Measurements from ENCODE around the gene ABCC3. TPM values are rescaled to one million over a fixed set of nuclear protein-coding genes. Genes with fewer than 3 reads are reported as not detected.

Gene ABCC3
- polyA plus RNA-seq, 3 donors = 3.0 to 25.1 (median 8.1) TPM

DNA sequence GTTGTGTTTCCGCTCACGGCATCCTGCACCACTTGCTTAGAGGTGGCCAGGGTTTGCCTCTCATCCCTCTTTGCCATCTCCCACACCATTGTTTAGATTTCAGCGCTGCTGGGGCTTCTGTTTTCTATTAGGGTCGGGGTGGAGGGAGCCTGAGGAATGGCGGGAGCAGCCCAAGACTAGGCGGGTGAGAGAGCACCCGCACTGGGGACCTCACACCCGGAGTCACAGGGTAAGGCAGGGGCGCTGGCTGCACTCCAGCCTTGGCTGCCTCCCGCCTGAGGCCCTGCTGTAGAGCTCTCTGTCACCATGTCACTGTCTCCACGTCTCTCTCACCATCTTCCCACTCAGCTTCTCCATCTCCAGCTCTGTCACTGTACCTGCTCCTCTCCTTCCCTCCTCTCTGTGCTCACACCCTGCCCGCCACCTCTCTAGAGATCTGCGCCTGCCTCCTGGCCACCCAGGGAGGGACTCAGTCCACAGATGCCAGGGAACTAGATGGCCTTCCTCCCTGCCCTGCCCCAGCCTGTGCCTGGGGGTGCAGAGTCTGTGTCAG, 32.8 kb upstream of the ABCC3 start:
- 73 to 84% (median 80%) methylated on average over 11 to 13 of the region's 13 CpGs for WGBS, 3 donors
- H3K27ac ChIP-seq (ENCODE audit: low read depth, low read length) = no peak overlapping the region

DNA sequence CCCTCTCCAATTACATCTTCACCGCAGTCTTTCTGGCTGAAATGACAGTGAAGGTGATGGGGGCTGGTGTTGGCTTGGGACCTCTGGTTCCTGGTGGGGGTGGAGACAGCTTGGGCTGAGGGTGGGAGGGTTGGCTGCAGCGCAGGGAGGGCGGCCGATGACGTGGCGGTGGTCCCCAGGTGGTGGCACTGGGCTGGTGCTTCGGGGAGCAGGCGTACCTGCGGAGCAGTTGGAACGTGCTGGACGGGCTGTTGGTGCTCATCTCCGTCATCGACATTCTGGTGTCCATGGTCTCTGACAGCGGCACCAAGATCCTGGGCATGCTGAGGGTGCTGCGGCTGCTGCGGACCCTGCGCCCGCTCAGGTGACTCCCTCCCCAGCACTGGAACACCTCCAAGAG, 31.8 kb upstream of the ABCC3 start:
- WGBS, 3 donors = 79 to 95% (median 90%) methylated on average over 16 to 18 of the region's 18 CpGs

DNA sequence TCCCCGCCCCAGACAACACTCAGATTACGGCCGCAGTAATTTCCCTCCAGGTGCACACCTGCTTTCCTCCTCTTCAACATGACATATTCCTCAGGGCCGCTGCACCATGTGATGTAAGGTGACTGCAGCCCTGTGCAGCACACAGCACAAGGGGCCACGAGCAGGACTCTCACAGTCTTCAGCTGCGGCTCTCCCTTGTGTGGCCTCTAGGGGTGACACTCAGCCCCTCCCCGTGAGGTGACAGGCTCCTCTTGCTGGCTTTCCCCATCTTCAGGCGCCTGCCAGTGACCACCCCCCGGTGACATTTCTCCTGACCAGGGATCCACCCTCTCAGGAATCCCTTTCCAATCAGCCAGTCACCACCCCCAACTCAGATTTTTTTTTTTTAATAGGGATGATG, 31.3 kb upstream of the ABCC3 start:
- no peak overlapping the region for H3K27ac ChIP-seq (ENCODE audit: low read depth, low read length)
- 48 to 74% (median 72%) methylated on average over 9 of the region's 9 CpGs for WGBS, 3 donors

More for the DNA sequence above, 31.8 kb upstream of the ABCC3 start:
- H3K27ac ChIP-seq (ENCODE audit: low read depth, low read length) = no peak overlapping the region

DNA sequence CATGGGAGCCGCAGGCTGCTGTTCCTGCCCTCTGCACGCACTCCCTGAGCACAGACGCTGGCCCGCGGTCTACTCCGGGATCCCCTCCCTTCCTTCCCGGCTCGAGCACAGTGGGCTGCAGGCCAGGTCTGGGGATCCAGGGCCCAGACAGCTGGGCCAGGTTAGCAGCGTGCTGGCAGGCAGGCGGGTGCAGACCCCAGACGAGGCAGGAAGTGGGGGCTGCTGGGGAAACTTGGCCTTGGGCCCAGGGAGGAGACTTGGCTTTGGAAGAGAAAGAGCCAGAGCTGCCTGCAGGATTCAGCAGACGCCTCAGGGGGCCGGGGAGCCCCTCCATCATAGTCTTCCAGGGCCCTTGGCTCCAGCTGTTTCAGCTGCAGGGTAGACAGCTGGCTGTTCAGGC, 30.2 kb upstream of the ABCC3 start:
- H3K27ac ChIP-seq (ENCODE audit: low read depth, low read length) = no peak overlapping the region
- 8 to 31% (median 12%) methylated on average over 11 to 13 of the region's 13 CpGs for WGBS, 3 donors

DNA sequence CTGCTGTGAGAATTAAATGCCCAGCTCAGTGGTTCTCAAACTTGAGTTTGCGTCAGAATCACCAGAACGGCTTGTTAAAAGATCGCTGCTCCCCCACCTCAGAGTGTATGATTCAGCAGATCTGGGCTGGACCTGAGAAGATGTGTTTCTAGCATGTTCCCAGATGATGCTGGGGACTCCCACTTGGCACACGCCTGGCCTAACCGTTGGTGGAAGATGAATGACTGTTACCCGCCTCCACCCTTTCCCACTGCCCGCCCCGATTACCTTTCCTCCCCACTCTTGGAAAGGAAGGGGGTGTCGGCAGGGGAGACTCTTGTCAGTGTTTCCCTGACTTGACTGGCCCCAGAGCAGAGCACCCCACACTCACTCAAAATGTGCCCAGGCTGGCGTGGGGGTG, 29.3 kb upstream of the ABCC3 start:
- WGBS, 3 donors = 49 to 73% (median 52%) methylated on average over 10 of the region's 10 CpGs
- no peak overlapping the region for H3K27ac ChIP-seq (ENCODE audit: low read depth, low read length)

DNA sequence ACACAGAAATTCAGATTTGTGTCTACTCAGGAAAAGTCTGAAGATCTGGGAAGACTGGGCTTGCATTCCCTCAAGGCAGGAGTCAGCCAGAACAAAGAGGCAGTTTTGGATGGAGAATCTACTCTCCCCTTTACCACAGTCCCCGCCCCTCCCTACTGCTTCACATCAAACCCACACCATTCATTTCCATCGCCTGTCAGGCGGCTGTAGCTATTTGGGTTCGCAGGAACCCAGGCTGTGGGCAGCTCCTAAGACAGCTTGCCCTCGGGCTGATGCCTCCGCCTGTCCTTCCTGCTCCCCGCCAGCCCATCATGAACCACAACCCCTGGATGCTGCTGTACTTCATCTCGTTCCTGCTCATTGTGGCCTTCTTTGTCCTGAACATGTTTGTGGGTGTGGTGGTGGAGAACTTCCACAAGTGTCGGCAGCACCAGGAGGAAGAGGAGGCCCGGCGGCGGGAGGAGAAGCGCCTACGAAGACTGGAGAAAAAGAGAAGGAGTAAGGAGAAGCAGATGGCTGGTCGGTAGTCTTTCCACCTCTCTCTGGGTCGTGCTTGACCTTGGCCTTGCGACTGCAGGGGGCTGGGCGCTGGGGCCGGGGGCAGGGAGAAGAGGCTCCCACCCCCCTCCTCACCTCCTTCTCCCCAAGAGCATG, 27.0 kb upstream of the ABCC3 start:
- no peak overlapping the region for H3K27ac ChIP-seq (ENCODE audit: low read depth, low read length)
- WGBS, 3 donors = 84 to 86% (median 86%) methylated on average over 18 to 19 of the region's 19 CpGs

DNA sequence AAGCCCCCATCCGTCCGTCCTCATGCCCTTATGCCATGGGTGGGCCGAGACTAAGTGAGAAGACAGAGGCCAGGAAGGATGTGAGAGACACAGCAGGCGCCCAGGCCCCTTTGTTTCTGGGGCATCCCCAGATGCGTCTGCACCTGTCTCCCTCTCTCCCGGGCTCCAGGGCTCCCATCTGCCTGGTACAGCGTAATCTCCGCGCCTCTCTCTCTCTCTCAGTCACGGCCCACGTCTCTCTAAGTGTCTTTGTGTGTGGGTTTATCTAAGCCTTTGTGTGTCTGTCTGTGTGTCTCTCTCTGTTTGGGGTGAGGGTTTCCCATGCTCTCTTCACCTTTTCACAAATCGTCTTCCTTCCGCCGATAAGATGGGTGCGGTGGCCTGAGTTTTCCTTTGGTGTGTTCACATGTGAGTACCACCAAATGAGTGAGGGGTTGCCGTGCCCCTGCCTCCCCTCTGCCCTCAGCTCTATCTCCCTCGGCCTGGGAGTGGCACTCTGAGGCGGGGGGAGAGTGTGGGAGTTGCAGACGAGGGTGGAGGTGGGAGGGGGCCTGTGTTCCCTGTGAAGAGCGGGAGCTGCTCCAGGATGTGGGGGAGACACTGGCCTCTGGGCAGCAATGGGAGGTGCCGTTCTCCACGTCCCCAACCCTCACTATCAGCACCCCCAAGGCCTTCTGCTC, 25.8 kb upstream of the ABCC3 start:
- H3K27ac ChIP-seq (ENCODE audit: low read depth, low read length) = no peak overlapping the region
- WGBS, 3 donors = 78 to 80% (median 79%) methylated on average over 22 of the region's 22 CpGs

DNA sequence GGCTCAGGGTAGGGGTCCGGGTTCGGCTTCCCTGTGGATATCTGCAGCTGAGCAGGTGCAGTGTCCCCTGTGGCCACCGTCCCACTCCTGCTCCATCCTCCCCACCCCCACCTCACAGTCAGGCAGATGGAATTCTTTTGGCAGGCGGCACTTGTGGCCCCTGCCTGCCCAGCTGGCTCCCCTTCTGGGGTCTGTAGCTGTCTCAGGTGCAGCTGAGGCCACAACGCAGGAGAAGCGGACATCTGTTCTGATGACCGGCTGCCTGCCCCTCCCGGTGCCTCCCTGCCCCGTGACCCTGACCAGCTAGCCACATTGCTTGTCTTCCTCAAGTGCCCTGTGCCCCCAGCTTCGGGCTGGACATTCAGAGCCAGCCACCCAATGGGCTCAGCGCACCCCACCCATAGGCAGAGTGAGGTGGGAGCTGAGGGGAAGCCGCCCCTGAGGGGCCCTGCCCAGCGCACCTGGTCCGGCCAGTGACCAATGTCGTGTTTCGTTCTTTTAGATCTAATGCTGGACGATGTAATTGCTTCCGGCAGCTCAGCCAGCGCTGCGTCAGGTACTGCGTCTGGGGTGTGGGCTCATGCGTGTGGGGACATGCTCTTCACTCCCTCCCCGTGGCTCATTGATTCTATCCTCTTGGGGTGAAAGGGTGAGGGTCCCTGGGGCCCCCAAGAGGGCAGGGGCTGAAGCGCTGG, 25.2 kb upstream of the ABCC3 start:
- WGBS, 3 donors = 84 to 92% (median 88%) methylated on average over 24 of the region's 24 CpGs

DNA sequence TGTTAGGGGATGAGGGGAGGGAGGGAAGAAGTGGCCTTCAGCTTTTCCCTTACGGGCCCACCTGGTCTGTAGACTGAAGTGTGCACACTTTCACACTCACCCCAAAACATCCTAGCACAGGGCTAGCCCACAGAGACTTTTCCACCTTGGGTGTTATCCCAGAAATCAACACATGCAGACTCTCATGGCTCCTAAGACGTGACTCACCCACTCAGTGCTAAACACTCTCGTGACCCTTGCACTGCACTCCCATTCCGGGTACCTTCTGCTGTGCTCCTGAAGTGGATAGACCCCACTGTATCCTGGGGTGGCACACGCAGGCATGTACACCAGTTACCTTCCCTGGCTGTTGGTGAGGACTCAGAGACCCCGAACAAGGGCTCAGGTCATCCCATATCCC, 23.0 kb upstream of the ABCC3 start:
- H3K27ac ChIP-seq (ENCODE audit: low read depth, low read length) = no peak overlapping the region
- 87 to 89% (median 88%) methylated on average over 6 of the region's 6 CpGs for WGBS, 3 donors

More for the DNA sequence above, 25.2 kb upstream of the ABCC3 start:
- no peak overlapping the region for H3K27ac ChIP-seq (ENCODE audit: low read depth, low read length)

DNA sequence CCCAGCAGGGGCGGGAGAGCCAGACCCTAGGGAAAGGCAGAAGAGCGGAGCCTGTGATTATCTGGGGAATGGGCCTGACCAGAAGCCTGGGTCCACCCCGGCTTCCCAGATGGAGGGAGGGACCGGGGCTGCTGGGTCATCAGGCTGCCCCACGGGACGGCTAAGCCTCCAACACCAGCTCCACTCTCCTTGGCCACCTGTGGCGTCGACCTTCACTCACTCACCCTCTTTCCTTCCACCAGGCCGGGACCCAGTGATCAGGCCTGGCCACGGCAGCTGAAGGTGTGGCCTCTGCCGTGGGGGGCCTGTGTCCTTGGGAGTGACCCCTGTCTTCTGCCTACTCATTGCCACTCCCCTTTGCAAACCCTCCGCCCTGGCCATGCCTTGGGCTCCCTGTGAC, 22.4 kb upstream of the ABCC3 start:
- 83 to 97% (median 95%) methylated on average over 10 to 12 of the region's 12 CpGs for WGBS, 3 donors
- H3K27ac ChIP-seq (ENCODE audit: low read depth, low read length) = no peak overlapping the region

DNA sequence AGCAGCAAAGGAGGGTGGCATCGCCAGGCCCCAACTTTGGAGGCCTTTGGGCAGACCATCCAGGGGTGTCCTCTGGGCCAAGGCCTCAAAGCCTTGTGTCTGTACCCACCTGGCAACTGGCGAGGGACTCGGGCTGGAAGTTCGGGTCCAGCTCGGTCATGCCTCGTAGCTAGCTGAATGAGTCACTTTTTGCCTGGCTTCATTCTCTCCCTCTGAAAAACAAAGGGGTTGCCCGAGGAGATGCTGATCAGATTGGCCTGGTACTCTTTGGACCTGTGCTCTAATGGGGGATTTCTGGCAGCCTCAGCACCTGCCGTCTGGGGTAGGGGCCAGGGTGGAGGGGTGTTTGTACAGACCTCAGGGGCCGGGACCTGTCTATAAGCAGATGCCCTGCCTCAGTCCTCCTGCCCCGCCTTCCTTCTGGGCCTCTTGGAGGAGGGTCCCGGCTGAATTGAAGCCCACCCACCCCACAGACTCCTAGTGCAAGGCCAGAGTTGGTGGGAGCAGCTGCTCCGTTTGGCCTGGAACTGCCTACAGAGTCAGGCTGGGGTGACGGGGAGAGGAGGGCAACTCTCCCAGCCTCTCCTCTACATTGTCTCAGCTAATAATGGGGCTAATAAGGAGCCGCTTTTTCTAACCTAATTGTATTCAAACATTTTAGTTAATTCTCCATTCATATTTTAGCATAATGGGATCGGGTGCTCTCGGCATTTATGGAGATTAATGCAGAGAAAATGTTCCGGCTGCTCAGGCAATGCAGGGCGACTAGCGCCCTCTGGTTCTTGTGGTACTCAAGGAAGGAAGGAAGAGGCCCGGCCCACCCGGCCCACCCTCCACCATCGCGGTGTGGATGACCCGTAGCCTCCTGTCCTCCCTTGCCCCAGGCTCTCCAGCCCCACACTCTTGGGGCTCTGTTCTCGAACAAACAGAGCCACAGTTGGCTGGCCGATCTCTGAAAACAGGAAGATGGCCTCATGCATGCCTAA, 21.4 kb upstream of the ABCC3 start:
- no peak overlapping the region for H3K27ac ChIP-seq (ENCODE audit: low read depth, low read length)
- 55 to 71% (median 57%) methylated on average over 26 of the region's 26 CpGs for WGBS, 3 donors

DNA sequence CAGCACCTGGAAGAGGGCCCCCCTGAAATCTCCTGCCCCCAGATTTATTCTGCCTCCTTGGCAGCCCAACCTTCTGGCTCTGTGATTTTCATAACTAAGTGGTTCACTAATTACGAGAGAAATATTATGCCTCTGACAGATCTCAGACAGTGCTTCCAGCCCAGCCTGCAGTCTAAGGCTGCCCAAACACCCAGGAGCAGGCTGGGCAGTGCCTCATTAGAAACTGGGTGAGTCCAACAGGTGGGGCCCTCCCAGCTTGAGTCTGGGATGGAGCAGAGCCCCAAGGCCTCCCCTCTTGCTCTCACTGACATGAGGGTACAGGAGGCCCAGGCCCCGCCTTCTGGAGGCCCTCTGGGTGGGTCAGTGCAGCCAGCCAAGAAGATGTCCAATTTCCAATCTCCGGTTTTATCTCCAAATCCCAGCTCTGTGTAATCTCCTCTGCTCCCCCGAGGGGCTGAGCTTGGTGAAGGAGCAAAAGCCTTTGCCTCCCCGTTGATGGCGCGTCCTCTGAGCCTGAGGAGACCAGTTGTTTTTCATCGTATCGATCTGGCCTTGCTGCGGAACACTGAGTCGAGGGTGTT, 20.1 kb upstream of the ABCC3 start:
- H3K27ac ChIP-seq (ENCODE audit: low read depth, low read length) = no peak overlapping the region
- WGBS, 3 donors = 58 to 81% (median 63%) methylated on average over 11 of the region's 11 CpGs

DNA sequence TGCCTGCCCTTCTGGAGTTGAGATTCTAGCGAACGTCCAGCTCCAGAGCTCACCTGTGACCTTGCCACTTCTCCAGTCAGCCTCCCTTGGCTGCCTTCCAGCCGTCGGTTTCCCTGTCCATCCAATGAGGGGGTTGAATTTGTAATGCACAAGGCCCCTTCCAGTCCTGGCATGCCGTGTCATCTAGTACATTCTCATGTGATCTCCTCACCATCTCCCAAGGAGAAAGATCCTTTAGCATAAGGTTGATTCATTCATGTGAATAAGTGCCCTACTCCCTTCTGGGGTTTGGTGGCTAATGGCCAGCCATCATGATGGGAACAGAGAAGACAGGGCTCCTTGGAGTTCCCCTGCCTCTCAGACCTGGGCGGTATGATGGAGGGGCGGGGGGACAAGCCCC, 18.9 kb upstream of the ABCC3 start:
- no peak overlapping the region for H3K27ac ChIP-seq (ENCODE audit: low read depth, low read length)
- 39 to 87% (median 82%) methylated on average over 7 of the region's 7 CpGs for WGBS, 3 donors

DNA sequence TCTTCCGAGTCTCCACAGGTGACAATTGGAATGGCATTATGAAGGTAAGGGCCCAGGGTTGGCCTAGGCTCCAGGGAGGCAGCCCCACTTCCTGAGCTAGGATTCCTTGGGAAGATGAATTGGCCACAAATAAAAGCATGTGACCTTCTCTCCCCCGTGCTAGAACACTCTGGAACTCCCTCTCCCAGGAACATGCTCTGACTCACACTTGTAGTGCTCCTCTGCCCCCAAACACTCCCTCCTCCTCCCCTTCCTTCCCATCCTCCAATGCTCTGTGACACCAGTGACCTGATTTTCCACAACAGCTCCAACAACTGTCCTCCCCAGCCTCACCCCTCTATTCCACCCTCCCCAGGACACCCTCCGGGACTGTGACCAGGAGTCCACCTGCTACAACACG, 16.4 kb upstream of the ABCC3 start:
- 74 to 81% (median 81%) methylated on average over 4 of the region's 4 CpGs for WGBS, 3 donors

DNA sequence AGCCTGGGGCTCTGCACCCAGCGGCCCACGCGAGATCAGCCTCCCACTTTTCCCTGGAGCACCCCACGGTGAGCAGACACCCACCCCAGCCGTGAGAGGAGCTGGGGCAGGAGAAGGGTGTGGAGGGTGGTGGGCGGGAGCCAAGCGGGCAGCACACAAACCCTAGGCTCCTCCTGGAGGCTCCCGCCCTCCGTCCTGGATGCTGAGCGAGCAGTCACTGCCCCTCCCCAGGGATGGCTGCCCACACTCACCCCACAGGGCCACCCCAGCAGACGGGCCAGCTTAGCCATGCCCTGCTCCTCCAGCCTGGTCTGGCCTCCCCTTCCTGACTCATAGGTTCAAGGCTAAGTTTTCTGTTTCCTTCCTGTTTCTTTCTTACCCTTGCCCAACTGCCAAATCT, 15.7 kb upstream of the ABCC3 start:
- WGBS, 3 donors = 76 to 92% (median 83%) methylated on average over 9 to 11 of the region's 11 CpGs
- H3K27ac ChIP-seq (ENCODE audit: low read depth, low read length) = no peak overlapping the region

More for the DNA sequence above, 16.4 kb upstream of the ABCC3 start:
- no peak overlapping the region for H3K27ac ChIP-seq (ENCODE audit: low read depth, low read length)

DNA sequence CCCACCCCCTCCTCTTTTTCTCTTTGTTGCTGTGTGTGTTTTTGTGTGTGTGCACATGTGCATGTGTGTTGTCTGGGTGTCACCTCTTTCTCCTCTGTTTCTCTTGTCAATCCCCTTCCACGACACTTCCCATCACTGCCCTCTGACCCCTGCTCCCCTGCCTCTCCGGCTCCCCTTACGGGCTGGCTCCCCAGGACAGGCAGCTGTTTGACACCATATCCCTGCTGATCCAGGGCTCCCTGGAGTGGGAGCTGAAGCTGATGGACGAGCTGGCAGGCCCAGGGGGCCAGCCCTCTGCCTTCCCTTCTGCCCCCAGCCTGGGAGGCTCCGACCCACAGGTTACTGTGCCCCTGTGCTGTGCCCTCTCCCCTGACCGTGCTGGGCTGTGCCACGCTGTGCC, 15.2 kb upstream of the ABCC3 start:
- no peak overlapping the region for H3K27ac ChIP-seq (ENCODE audit: low read depth, low read length)
- WGBS, 3 donors = 86 to 89% (median 89%) methylated on average over 7 of the region's 7 CpGs

DNA sequence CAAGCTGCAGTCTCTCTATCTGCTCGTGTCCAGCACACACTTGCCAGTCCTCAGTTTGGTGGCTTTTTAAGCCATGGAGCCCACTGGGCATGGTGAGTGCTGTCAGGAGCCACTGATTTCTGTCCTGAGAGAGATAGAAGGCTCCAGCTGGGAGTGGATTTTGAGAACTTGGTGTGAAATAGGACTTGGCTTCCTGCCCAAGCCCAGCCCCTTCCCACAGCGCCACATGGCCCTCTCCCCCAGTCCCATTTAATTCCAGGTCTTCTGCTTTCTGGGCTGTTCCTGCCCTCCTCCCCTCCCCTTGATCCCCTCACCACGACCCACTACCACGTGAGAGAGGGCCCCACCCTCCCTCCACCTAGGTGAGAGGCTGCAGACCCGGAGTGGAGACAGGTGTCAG, 14.4 kb upstream of the ABCC3 start:
- H3K27ac ChIP-seq (ENCODE audit: low read depth, low read length) = no peak overlapping the region
- 56 to 67% (median 65%) methylated on average over 4 to 5 of the region's 5 CpGs for WGBS, 3 donors

DNA sequence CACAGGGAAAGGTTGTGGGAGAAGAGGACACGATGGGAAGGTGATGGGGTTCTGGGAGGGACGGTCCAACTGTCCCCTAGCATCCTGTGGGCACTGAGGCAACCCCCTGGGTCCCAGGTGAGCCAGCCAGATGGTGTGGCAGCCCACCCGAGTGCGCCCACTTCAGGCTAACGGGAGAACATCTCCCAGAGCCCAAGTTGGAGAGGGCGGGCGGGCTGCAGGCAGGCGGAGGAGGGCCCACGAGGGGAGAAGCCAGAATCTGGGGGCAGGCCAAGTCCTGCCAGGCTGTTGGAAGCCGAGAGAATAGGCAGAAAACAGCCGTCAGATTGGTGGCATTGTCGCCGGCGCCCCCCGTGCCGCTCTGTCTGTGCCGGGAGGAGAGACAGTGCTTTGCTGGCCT, 13.8 kb upstream of the ABCC3 start:
- 69 to 73% (median 70%) methylated on average over 17 of the region's 17 CpGs for WGBS, 3 donors
- no peak overlapping the region for H3K27ac ChIP-seq (ENCODE audit: low read depth, low read length)
